ENCODE results near the gene PCDHA4.

Gene PCDHA4

DNA sequence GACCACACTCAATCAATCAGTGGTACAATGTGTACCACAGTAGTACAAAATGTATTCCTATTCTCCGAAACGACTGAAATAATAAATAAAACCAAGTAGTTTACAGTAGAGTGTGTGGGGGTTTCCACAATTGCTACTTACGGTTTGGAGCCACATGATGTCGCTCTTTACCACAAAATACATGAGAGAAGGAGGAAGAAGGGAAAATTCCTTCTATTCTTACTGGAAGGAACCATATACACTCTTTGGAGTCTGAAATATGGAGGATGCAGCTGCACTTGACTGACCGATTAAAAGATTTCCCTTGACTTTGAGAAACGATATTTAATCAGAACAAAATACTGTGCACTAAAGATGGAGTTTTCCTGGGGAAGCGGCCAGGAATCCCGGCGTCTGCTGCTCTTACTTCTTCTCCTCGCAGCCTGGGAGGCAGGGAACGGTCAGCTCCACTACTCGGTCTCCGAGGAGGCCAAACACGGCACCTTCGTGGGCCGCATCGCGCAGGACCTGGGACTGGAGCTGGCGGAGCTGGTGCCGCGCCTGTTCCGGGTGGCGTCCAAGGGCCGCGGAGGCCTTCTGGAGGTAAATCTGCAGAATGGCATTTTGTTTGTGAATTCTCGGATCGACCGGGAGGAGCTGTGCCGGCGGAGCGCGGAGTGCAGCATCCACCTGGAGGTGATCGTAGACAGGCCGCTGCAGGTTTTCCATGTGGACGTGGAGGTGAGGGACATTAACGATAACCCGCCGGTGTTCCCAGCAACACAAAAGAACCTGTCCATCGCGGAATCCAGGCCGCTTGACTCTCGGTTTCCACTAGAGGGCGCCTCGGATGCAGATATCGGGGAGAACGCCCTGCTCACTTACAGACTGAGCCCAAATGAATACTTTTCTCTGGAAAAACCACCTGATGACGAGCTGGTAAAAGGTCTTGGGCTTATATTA lies at the start of gene PCDHA4:
TSS of gene PCDHA4 (plus strand) at position 235 of the 942 bp plus-strand sequence.
- peak; percentile 98 for ATAC-seq
- TF ChIP-seq ZNF8 (CRISPR knock-in tag; IDR thresholded peaks at IDR 0.05) (no peak), ZNF565 (CRISPR knock-in tag; conservative IDR thresholded peaks at IDR 0.05; ENCODE audit: low read depth) (no peak), RARB (CRISPR knock-in tag; IDR thresholded peaks at IDR 0.05) (no peak), OSR1 (CRISPR knock-in tag; IDR thresholded peaks at IDR 0.05) (no peak), ZFP30 (CRISPR knock-in tag; IDR thresholded peaks at IDR 0.05) (no peak), ARNTL (CRISPR knock-in tag; IDR thresholded peaks at IDR 0.05; ENCODE audit: borderline replicate concordance, low read depth) (no peak), PPARA (CRISPR knock-in tag; IDR thresholded peaks at IDR 0.05; ENCODE audit: borderline replicate concordance) (no peak), ZC3H10 (CRISPR knock-in tag; IDR thresholded peaks at IDR 0.05) (no peak), BACH2 (CRISPR knock-in tag; IDR thresholded peaks at IDR 0.05; ENCODE audit: borderline replicate concordance) (no peak), ESRRG (CRISPR knock-in tag; IDR thresholded peaks at IDR 0.05) (no peak), TCF4 (CRISPR knock-in tag; IDR thresholded peaks at IDR 0.05; ENCODE audit: borderline replicate concordance) (no peak), GLIS3 (CRISPR knock-in tag; IDR thresholded peaks at IDR 0.05) (no peak), TOX (CRISPR knock-in tag; IDR thresholded peaks at IDR 0.05; ENCODE audit: borderline replicate concordance) (no peak), ISL1 (CRISPR knock-in tag; IDR thresholded peaks at IDR 0.05) (no peak), ZNF70 (CRISPR knock-in tag; IDR thresholded peaks at IDR 0.05) (no peak)
- TF ChIP-seq, protein P1, sequence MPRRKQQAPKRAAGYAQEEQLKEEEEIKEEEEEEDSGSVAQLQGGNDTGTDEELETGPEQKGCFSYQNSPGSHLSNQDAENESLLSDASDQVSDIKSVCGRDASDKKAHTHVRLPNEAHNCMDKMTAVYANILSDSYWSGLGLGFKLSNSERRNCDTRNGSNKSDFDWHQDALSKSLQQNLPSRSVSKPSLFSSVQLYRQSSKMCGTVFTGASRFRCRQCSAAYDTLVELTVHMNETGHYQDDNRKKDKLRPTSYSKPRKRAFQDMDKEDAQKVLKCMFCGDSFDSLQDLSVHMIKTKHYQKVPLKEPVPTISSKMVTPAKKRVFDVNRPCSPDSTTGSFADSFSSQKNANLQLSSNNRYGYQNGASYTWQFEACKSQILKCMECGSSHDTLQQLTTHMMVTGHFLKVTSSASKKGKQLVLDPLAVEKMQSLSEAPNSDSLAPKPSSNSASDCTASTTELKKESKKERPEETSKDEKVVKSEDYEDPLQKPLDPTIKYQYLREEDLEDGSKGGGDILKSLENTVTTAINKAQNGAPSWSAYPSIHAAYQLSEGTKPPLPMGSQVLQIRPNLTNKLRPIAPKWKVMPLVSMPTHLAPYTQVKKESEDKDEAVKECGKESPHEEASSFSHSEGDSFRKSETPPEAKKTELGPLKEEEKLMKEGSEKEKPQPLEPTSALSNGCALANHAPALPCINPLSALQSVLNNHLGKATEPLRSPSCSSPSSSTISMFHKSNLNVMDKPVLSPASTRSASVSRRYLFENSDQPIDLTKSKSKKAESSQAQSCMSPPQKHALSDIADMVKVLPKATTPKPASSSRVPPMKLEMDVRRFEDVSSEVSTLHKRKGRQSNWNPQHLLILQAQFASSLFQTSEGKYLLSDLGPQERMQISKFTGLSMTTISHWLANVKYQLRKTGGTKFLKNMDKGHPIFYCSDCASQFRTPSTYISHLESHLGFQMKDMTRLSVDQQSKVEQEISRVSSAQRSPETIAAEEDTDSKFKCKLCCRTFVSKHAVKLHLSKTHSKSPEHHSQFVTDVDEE (CRISPR knock-in tag; IDR thresholded peaks at IDR 0.05) = no peak

DNA sequence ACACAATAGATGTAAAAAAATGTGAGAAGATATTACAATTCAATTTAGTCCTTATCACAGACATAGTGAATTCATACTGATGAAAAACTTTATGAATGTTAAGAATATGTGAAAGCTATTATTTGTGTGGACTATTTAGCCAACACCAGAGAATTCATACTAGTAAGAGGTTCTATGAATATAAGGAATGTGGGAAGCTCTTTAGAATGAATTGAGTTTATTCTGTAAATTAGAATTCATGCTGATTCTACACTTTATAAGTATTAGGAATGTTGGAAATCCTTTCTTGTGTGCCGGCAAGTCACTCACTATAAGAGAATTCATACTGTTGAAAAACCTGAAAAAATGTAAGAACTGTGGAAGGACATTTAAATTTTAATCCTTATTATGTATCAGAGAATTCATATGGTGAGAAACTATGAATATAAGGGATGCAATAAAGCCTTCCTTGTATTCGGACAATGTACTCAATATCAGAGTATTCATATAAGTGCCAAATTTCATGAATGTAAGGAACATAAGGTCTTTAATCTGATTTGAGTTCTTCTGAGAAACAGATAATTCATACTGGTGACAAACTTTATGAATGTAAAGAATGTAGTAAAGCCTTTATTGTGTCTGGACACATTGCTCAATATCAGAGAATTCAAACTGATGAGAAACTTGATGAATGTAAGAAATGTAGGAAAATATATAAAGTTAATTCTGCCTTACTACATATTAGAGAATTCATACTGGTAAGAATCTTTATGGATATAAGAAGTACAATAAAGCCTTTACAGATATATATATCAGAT lies 42.5 kb upstream of the PCDHA4 start:
- TF ChIP-seq, protein P2, sequence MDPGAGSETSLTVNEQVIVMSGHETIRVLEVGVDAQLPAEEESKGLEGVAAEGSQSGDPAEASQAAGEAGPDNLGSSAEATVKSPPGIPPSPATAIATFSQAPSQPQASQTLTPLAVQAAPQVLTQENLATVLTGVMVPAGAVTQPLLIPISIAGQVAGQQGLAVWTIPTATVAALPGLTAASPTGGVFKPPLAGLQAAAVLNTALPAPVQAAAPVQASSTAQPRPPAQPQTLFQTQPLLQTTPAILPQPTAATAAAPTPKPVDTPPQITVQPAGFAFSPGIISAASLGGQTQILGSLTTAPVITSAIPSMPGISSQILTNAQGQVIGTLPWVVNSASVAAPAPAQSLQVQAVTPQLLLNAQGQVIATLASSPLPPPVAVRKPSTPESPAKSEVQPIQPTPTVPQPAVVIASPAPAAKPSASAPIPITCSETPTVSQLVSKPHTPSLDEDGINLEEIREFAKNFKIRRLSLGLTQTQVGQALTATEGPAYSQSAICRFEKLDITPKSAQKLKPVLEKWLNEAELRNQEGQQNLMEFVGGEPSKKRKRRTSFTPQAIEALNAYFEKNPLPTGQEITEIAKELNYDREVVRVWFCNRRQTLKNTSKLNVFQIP (CRISPR knock-in tag; IDR thresholded peaks at IDR 0.05; ENCODE audit: borderline replicate concordance, low read depth) = no peak
- TF ChIP-seq, protein P3, sequence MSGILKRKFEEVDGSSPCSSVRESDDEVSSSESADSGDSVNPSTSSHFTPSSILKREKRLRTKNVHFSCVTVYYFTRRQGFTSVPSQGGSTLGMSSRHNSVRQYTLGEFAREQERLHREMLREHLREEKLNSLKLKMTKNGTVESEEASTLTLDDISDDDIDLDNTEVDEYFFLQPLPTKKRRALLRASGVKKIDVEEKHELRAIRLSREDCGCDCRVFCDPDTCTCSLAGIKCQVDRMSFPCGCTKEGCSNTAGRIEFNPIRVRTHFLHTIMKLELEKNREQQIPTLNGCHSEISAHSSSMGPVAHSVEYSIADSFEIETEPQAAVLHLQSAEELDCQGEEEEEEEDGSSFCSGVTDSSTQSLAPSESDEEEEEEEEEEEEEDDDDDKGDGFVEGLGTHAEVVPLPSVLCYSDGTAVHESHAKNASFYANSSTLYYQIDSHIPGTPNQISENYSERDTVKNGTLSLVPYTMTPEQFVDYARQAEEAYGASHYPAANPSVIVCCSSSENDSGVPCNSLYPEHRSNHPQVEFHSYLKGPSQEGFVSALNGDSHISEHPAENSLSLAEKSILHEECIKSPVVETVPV (CRISPR knock-in tag; IDR thresholded peaks at IDR 0.05) = no peak
- ATAC-seq = no peak

DNA sequence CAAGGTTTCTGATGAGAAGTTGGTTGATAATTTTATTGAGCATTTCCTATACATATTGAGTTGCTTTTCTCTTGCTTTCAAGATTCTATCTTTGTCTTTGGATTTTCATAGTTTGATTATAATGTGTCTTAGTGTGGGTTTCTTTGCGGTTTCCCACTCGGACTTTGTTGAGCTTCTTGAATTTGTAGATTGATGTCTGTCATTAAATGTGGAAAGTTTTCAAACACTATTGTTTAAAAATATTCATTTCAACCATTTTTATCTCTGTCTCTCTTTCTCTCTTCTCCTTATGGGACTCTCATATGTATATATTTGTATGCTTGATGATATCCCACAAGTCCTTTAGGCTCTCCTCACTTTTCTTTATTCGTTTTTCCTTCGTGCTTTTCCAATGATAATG lies 39.4 kb upstream of the PCDHA4 start:
- no peak for ATAC-seq
- TF ChIP-seq TCF4 (CRISPR knock-in tag; IDR thresholded peaks at IDR 0.05; ENCODE audit: borderline replicate concordance) = no peak
- TF ChIP-seq, protein P2 (CRISPR knock-in tag; IDR thresholded peaks at IDR 0.05; ENCODE audit: borderline replicate concordance, low read depth) = no peak
- TF ChIP-seq ZNF70 (CRISPR knock-in tag; IDR thresholded peaks at IDR 0.05) = no peak
- TF ChIP-seq, protein P1 (CRISPR knock-in tag; IDR thresholded peaks at IDR 0.05) = no peak
- no peak for TF ChIP-seq RARB (CRISPR knock-in tag; IDR thresholded peaks at IDR 0.05)
- no peak for TF ChIP-seq ISL1 (CRISPR knock-in tag; IDR thresholded peaks at IDR 0.05)
- TF ChIP-seq, protein P4, sequence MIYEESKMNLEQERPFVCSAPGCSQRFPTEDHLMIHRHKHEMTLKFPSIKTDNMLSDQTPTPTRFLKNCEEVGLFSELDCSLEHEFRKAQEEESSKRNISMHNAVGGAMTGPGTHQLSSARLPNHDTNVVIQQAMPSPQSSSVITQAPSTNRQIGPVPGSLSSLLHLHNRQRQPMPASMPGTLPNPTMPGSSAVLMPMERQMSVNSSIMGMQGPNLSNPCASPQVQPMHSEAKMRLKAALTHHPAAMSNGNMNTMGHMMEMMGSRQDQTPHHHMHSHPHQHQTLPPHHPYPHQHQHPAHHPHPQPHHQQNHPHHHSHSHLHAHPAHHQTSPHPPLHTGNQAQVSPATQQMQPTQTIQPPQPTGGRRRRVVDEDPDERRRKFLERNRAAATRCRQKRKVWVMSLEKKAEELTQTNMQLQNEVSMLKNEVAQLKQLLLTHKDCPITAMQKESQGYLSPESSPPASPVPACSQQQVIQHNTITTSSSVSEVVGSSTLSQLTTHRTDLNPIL (CRISPR knock-in tag; IDR thresholded peaks at IDR 0.05; ENCODE audit: low read depth) = no peak
- TF ChIP-seq CSDC2 (CRISPR knock-in tag; IDR thresholded peaks at IDR 0.05) = no peak
- no peak for TF ChIP-seq GLIS3 (CRISPR knock-in tag; IDR thresholded peaks at IDR 0.05)
- TF ChIP-seq BACH2 (CRISPR knock-in tag; IDR thresholded peaks at IDR 0.05; ENCODE audit: borderline replicate concordance) = no peak
- TF ChIP-seq OSR1 (CRISPR knock-in tag; IDR thresholded peaks at IDR 0.05) = no peak
- no peak for TF ChIP-seq ARNTL (CRISPR knock-in tag; IDR thresholded peaks at IDR 0.05; ENCODE audit: borderline replicate concordance, low read depth)
- no peak for TF ChIP-seq ZNF8 (CRISPR knock-in tag; IDR thresholded peaks at IDR 0.05)
- no peak for TF ChIP-seq ESRRG (CRISPR knock-in tag; IDR thresholded peaks at IDR 0.05)
- no peak for TF ChIP-seq ZNF565 (CRISPR knock-in tag; conservative IDR thresholded peaks at IDR 0.05; ENCODE audit: low read depth)
- no peak for TF ChIP-seq SNAI2 (CRISPR knock-in tag; IDR thresholded peaks at IDR 0.05)
- no peak for TF ChIP-seq TOX (CRISPR knock-in tag; IDR thresholded peaks at IDR 0.05; ENCODE audit: borderline replicate concordance)
- no peak for TF ChIP-seq ZFP3 (CRISPR knock-in tag; IDR thresholded peaks at IDR 0.05)
